ENCODE measurements around the gene UST.

DNA sequence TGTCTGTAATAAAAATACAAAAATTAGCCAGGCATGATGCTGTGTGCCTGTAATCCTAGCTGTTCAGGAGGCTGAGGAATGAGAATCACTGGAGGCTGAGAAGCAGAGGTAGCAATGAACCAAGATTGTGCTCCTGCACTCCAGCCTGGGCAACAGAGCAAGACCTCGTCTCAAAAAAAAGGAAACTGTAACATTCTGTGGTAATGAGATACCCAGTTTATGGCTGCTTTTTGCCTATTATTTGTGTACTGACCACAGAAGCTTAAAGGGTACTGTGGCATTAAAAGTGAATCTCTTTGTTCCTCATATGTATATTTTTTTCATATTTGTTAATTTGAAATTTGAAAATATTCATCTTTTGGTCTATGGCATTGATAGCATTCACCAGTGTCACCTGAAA, 185.4 kb downstream of the UST start:
- TF ChIP-seq, protein P1, sequence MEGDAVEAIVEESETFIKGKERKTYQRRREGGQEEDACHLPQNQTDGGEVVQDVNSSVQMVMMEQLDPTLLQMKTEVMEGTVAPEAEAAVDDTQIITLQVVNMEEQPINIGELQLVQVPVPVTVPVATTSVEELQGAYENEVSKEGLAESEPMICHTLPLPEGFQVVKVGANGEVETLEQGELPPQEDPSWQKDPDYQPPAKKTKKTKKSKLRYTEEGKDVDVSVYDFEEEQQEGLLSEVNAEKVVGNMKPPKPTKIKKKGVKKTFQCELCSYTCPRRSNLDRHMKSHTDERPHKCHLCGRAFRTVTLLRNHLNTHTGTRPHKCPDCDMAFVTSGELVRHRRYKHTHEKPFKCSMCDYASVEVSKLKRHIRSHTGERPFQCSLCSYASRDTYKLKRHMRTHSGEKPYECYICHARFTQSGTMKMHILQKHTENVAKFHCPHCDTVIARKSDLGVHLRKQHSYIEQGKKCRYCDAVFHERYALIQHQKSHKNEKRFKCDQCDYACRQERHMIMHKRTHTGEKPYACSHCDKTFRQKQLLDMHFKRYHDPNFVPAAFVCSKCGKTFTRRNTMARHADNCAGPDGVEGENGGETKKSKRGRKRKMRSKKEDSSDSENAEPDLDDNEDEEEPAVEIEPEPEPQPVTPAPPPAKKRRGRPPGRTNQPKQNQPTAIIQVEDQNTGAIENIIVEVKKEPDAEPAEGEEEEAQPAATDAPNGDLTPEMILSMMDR (conservative IDR thresholded peaks at IDR 0.05; ENCODE audit: low read depth, low read length), result no peak
- TF ChIP-seq EZH2phosphoT487 (IDR thresholded peaks at IDR 0.05; ENCODE audit: borderline replicate concordance, low read length), result no peak
